PFSK-1 (cell line): Measurements from ENCODE around the gene LOC128125822.

Source experiments
- FOXP2 ChIP-seq: optimal IDR thresholded peaks from 2 replicates; pipeline ENCODE3; 2011; ENCODE audit warnings: borderline replicate concordance, control low read depth, inconsistent platforms; ENCODE audit not compliant: insufficient read depth; ENCODE audit errors: extremely low read length, extremely low read depth
- POLR2AphosphoS5 ChIP-seq: IDR thresholded peaks from 2 replicates; pipeline ENCODE4 v1.6.1; 2012; ENCODE audit warnings: low read depth, mild to moderate bottlenecking, control low read depth, low read length, moderate library complexity
- SIN3A ChIP-seq: IDR thresholded peaks from 2 replicates; pipeline ENCODE4 v1.6.1; 2012; ENCODE audit warnings: mild to moderate bottlenecking, low read length, moderate library complexity, borderline replicate concordance; ENCODE audit not compliant: insufficient read depth
- TAF1 ChIP-seq: IDR thresholded peaks from 2 replicates; pipeline ENCODE4 v1.6.1; 2012; ENCODE audit warnings: low read length, control low read depth, borderline replicate concordance; ENCODE audit not compliant: insufficient read depth
- TF ChIP-seq, protein P1 (sequence below), 2 experiments: IDR thresholded peaks; 2 replicates each; pipeline versions ENCODE4 v1.6.1 to v1.8.0; 2011 to 2012; ENCODE audit warnings: low read depth in 2 of 2, low read length in 2 of 2, control low read depth in 1 of 2, inconsistent platforms in 1 of 2, mild to moderate bottlenecking in 1 of 2, moderate library complexity in 1 of 2; ENCODE audit not compliant: insufficient read depth in 1 of 2

Gene LOC128125822

DNA sequence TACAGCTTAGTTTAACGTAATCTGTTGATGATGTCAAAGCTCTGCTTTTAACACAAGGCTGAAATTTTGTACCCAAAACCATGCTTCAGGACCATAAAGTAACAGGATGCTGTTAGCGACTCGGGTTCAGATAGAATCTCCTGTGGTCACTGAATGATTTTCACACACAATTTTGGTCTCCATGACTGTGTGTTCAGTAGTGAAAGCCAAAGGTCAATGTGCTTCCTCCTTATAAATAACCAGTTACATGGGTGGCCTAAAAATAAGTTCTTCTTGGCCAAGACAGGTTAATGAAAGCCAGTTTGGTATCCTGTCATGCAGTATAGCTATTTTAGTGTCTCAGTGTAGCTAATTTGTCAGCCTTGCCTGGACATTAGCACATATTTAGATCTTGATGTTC lies 19.1 kb upstream of the LOC128125822 start:
- TF ChIP-seq FOXP2, result no peak
- TF ChIP-seq TAF1, result no peak
- TF ChIP-seq, protein P1, sequence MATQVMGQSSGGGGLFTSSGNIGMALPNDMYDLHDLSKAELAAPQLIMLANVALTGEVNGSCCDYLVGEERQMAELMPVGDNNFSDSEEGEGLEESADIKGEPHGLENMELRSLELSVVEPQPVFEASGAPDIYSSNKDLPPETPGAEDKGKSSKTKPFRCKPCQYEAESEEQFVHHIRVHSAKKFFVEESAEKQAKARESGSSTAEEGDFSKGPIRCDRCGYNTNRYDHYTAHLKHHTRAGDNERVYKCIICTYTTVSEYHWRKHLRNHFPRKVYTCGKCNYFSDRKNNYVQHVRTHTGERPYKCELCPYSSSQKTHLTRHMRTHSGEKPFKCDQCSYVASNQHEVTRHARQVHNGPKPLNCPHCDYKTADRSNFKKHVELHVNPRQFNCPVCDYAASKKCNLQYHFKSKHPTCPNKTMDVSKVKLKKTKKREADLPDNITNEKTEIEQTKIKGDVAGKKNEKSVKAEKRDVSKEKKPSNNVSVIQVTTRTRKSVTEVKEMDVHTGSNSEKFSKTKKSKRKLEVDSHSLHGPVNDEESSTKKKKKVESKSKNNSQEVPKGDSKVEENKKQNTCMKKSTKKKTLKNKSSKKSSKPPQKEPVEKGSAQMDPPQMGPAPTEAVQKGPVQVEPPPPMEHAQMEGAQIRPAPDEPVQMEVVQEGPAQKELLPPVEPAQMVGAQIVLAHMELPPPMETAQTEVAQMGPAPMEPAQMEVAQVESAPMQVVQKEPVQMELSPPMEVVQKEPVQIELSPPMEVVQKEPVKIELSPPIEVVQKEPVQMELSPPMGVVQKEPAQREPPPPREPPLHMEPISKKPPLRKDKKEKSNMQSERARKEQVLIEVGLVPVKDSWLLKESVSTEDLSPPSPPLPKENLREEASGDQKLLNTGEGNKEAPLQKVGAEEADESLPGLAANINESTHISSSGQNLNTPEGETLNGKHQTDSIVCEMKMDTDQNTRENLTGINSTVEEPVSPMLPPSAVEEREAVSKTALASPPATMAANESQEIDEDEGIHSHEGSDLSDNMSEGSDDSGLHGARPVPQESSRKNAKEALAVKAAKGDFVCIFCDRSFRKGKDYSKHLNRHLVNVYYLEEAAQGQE (IDR thresholded peaks at IDR 0.05; ENCODE audit: insufficient read depth in 1 of 2, low read depth in 2 of 2, low read length in 2 of 2), result no peak
- no peak for TF ChIP-seq SIN3A
- no peak for TF ChIP-seq POLR2AphosphoS5

DNA sequence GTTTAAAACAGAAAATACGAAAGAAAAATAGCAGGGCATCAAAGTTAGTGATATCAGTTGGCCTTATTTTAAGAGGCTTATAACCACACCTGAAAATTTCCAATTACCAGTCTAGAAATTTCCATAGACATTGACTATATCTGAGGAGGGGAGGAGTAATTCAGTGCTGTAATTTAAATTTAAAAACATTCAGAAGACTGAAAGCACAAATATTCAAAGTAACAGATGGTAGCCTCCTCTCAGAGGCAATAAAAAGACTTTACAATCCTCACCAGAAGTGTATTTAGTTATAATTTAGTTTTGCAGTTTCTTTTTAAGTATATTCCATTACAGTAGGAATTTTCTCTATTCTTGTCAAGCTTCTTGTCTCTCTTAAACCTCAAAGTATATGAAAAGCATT lies 18.4 kb upstream of the LOC128125822 start:
- TF ChIP-seq FOXP2 (no peak), POLR2AphosphoS5 (no peak), TAF1 (no peak)
- TF ChIP-seq, protein P1 (IDR thresholded peaks at IDR 0.05; ENCODE audit: insufficient read depth in 1 of 2, low read depth in 2 of 2, low read length in 2 of 2), result no peak

DNA sequence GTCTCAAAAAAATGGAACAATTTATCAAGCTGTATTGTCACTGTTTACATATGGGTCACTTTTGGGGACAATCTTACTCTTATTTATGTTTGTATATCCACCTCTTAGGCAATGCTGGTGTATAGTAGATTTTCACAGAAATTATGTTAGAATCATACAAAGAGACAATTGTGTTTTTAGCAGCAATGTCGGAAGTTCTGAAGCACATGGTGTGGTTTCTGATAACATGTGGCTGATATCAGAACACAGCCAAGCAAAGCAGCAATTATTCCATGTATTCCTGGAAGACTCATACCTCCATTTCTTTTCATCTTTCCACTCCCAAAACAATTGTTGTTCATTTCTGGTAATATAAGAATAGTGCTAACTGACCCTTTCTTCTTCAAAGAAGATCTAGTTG lies 17.5 kb upstream of the LOC128125822 start:
- TF ChIP-seq TAF1 (no peak), FOXP2 (no peak), POLR2AphosphoS5 (no peak), SIN3A (no peak)
- TF ChIP-seq, protein P1 (IDR thresholded peaks at IDR 0.05; ENCODE audit: insufficient read depth in 1 of 2, low read depth in 2 of 2, low read length in 2 of 2), result no peak

DNA sequence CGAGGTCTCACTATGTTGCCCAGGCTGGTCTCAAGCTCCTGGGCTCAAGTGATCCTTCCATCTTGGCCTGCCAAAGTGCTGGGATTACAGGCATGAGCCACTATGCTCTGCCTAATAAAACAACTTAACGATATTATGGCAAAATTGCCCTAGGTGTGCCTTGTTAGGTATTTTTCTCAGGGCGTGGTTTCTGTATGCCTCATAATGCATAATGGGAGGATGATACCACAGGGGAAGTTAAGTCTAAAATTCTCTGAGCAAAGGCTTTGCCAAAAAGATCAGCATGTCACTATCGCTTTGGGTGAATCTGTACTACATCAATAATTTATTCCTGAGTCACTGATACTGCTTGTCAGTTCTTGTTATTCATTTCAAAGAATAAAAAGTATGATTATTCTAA lies 15.9 kb upstream of the LOC128125822 start:
- TF ChIP-seq, protein P1 (IDR thresholded peaks at IDR 0.05; ENCODE audit: insufficient read depth in 1 of 2, low read depth in 2 of 2, low read length in 2 of 2), result no peak
- TF ChIP-seq TAF1 (no peak), SIN3A (no peak), FOXP2 (no peak), POLR2AphosphoS5 (no peak)

DNA sequence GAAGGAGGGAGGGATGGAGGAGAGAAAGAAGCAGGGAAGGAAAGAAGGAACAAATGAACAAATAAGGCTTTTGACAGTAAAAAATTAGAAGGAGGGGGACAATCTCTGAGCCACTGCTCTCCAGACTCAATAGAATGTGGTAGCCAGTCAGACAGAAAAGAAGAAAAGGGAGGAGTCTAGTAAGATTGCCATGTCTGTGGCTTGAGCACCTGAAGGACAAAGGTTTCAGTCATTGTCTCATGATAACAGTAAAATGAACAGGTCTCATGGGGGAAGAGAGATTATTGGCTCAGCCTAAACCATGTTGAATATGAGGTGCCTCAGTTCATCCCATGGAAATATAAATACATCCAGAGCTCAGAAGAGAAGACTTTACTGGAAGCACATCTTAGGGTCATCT lies 14.0 kb upstream of the LOC128125822 start:
- no peak for TF ChIP-seq POLR2AphosphoS5

DNA sequence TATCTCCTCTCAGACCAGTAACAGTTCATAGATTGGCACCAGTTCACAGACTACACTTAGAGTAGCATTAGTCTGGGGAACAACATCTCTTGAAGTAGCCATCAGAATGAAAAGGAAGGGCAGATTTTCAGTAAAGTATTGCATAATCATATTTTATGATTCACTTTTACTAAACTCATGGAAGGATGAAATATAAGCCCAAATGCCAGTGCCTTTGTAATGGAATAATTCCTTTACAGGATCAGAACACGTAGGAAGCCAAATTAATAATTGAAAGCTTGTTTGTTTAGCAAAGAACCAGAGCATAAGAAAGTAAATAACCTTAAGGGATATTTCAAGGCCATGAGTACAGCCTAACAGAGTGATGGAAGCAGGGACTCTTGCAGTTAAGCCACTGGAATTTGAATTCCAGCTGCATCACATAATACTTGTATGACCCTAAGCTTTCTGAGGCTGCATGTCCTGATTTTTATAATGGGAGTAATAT lies 11.4 kb upstream of the LOC128125822 start:
- TF ChIP-seq SIN3A (no peak), TAF1 (no peak), POLR2AphosphoS5 (no peak), FOXP2 (no peak)
- TF ChIP-seq, protein P1 (IDR thresholded peaks at IDR 0.05; ENCODE audit: insufficient read depth in 1 of 2, low read depth in 2 of 2, low read length in 2 of 2), result no peak
